ENCODE results near the gene INHBB.
"Not testable (repeated sequence)": the region's sequence is repeated elsewhere in the genome, so short reads cannot be mapped to it uniquely, and the experiment has no call there.

The INHBB gene

GRCh38 chr2:120381661-120382060 lies 35.7 kb downstream of the INHBB start:
- DNase-seq (ENCODE audit: low read depth) = no peak

DNA sequence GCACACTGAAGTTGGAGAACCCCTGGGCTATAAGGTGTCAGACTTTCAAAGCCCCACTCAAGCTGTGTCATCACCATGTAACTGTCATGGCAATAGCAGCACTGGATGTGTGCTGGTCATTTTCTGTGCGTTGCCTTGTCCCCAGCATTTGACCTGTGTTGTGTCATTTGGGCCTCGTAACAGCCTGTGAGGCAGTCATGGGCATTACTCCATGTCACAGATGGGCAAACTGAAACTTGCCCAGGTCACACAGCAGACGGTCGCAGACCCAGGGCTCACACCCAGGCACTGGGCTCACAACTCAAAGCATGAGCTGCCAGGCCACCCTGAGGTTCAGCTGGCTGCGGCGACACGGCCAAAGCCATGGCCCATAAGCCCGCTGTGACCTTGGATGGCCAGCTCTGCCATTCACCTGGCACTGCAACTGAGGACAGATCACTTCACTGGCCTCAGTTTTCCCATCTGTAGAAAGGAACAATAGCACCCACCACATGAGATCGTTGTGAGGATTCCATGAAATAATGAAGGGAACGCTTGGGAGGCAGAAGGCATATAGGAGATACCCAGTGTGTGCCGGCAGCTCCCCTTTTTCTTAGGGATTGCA lies 36.7 kb downstream of the INHBB start:
- no peak for DNase-seq (ENCODE audit: low read depth)

GRCh38 chr2:120383191-120383590 lies 37.3 kb downstream of the INHBB start:
- no peak for DNase-seq (ENCODE audit: low read depth)

- DNase-seq (ENCODE audit: low read depth) = no peak
Measured at GRCh38 chr2:120383631-120384340, 37.9 kb downstream of the INHBB start.

DNA sequence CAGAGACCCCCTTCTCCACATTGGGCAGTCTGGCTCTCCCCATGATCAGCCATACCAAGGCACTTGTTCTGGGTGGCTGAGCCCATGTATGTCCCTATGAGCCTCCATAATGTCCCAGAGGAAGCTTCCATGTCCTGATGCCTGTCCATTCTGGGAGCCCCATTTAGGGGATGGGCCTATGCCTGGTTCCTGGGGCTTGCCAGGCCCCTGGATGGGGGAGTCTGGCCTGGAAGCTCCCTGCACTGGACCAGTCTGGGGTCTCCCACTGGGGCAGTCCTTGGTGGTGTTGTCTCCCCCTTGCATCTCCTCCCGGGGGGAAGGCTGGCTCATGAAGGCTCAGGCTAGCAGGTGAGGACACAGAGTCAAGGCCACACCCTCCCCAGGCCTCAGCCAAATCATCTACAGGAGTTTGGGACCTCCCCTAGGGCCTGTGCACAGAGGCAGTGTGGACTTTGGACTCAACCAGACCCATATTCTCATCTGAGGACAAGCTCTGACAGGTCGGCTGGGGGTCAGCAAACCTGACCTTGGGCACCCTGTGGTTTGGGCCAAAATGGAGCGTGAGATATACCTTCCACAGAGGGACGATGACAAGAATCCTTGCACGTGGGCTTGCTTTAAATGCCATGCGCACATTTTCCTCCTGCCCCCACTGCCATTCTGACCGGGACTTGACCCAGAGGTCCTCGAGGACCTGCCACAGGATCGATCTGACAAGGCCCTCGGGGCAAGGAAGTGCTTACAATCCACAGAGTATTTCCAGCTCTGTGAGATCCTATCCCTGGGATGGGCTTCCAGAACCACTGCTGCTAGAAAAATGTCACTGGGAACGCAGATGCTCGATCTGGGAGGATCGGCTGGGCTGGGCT lies 38.8 kb downstream of the INHBB start:
- DNase-seq (ENCODE audit: low read depth) = no peak

GRCh38 chr2:120385355-120386127 lies 39.6 kb downstream of the INHBB start:
- no peak for DNase-seq (ENCODE audit: low read depth)

GRCh38 chr2:120388222-120389035 lies 42.5 kb downstream of the INHBB start:
- DNase-seq (ENCODE audit: low read depth) = no peak

GRCh38 chr2:120389036-120389391 lies 43.1 kb downstream of the INHBB start:
- no peak for DNase-seq (ENCODE audit: low read depth)

DNA sequence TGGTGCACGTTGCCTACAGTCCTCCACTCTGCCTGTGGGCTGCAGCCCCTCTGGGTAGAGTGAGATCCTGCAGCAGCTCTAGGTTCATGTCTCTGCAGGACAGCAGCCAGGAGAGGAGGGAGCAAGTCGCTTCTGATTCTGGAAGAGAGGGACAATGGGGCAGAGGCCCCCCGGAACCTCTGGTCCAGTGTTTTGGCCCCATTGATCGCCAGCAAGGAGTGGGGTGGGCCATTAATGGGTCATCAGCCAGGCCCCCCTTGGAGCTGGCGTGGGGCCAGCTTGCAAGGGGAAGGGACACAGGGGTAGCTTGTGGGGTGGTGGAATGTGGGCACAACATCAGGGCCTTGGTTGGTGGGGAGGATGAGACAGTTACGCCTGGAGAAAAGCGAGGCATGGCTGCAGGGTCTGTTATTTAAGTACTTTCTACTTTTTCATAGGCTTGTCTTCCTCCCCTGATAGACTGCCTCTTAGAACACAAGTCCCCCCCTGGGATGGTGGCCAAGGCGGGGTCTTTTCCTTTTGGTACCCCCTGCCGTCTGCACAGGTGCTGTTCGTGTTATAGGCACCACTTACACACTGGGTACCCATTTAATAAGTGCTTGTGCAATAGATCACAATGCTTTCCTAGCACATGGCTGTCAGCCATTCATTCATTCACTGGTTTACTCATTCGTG lies 44.6 kb downstream of the INHBB start:
- no peak for DNase-seq (ENCODE audit: low read depth)

DNA sequence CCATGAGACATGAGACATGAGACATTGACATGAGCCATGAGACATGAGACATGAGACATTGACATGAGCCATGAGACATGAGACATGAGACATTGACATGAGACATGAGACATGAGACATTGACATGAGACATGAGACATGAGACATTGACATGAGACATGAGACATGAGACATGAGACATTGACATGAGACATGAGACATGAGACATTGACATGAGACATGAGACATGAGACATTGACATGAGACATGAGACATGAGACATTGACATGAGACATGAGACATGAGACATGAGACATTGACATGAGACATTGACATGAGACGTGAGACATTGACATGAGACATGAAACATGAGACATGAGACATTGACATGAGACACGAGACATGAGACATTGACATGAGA lies 45.4 kb downstream of the INHBB start:
- DNase-seq (ENCODE audit: low read depth) = not testable (repeated sequence)

- DNase-seq (ENCODE audit: low read depth) = no peak
Measured at GRCh38 chr2:120391911-120392665, 46.2 kb downstream of the INHBB start.

DNA sequence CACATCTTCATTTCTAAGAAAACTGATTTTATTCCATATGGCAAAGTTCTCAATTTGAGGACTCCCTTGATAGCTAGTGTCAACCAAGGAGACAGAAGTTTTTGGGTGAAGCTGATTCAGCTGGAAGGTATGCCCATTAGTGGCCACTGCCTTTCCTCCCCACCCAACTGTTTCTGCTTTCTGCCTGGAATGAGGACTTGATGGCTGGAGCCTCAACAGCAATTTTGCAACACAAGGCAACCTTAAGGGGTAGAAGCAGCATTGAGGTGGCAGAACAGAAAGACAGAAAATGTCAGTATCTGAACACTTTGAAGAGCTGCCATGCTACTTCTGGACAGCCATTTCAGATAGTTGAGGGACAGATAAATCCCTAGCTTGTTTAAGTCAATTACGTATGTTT lies 47.0 kb downstream of the INHBB start:
- no peak for DNase-seq (ENCODE audit: low read depth)

- DNase-seq (ENCODE audit: low read depth) = no peak
Measured at GRCh38 chr2:120393456-120393855, 47.5 kb downstream of the INHBB start.

DNA sequence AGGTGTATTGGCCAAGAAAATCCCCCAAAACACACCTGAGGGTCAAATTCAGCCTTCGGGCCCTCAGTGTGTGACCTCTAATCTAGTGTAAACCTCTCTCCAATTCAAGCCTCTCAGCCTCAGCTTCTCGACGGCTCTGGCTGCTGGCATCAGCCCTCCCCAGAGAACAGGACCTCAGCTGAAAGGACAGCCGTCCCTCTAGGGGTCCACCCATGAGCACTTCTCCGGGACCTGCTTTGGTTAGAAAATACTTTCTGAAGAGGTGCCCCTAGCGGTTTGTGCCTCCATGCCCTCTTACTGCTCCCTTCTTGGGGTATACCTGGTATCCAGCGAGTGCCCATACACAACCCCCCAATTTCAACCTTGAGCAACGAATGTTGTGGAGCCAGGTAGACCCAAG lies 48.8 kb downstream of the INHBB start:
- no peak for DNase-seq (ENCODE audit: low read depth)

GRCh38 chr2:120395221-120396012 lies 49.5 kb downstream of the INHBB start:
- no peak for DNase-seq (ENCODE audit: low read depth)

- DNase-seq (ENCODE audit: low read depth) = no peak
Measured at GRCh38 chr2:120396013-120396860, 50.3 kb downstream of the INHBB start.

DNA sequence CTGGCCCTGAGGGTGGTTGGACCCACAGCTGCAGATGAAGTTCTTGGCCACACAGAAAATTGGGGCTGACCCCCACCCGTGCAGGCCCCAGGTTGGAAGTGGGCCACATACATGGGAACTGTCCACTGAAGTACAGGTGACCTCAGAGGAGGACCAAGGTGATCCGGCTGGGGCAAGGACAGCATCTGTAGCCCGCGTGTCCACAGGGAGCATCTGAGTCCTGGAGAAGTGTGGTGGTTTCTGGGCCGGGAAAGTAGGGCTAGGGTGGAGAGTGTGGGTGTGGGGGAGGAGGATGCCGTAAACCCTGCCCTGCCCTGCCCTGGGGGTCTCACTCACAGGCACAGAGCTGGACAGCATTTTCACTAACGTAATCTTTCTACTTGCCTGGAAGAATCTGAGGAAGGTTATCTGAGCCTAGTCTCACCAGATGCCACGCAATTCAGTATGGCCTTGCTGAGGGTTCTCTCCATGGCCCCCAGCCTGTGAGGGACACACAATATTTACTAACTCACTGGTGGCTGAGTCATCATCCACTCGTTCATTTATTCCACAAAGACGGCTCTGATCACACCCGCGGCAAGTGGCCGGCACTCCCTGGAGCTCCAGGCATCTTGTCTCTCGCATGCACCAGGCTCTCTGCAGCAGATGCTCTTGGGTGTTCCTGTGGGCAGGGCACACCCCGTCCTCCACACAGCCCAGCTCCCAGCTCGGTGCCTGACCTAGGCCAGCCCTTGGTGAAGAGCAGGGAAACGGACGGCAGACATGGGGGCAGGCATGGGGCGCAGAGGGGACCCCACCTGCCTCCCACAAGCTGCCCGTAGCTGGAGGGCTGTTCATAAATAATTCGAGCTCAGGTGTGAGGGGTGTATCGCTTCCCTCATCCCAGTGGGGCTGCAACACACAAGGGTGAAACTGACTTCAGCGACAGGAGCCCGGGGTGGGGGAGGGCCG lies 51.2 kb downstream of the INHBB start:
- DNase-seq (ENCODE audit: low read depth) = no peak

Data from activated T-helper 9 cell treated with anti-CD3 and anti-CD28 coated beads, Interleukin-2, amount 50 U/mL, for 16 hours (primary cell).